H1 (cell line): ENCODE measurements around the gene AMT. TPM values are rescaled to one million over a fixed set of nuclear protein-coding genes. Genes with fewer than 3 reads are reported as not detected.

ENCODE experiments used
- GABPA ChIP-seq: IDR thresholded peaks from 2 replicates; pipeline ENCODE4 v1.6.1; 2011; ENCODE audit warnings: mild to moderate bottlenecking, low read length, moderate library complexity, borderline replicate concordance; ENCODE audit not compliant: insufficient read depth
- RAD21 ChIP-seq, 2 experiments: IDR thresholded peaks in 1 of 2; conservative IDR thresholded peaks in 1 of 2; 2 replicates each; pipeline ENCODE4 v1.6.1; 2011; ENCODE audit warnings: low read depth in 2 of 2, low read length in 2 of 2, improper control_type of control experiment in 1 of 2, inconsistent platforms in 1 of 2, mild to moderate bottlenecking in 1 of 2, moderate library complexity in 1 of 2
- TCF12 ChIP-seq: IDR thresholded peaks from 2 replicates; pipeline ENCODE4 v1.6.1; 2011; ENCODE audit warnings: low read depth, mild to moderate bottlenecking, low read length
- polyA plus RNA-seq, 7 experiments: library from polyadenylated mRNA; depleted of rRNA in 3 of 7; stranded (reverse) in 5 of 7; unstranded in 2 of 7; fragments of >200 nt in 5 of 7; fragments of 200-250 nt in 2 of 7; gene quantifications; 1 replicate in 5 of 7; 2 replicates in 1 of 7; 4 replicates in 1 of 7; pipeline versions ENCODE4 v1.2.1 to v1.2.3, GENCODE V29; 2011 to 2013; ENCODE audit warnings: missing spikeins in 2 of 7, mixed read lengths in 2 of 7
- total RNA-seq: library from RNA; stranded (reverse); fragmentation: NEBNext Ultra II Directional; extraction: Animal tissue kit (Norgen Biotek cat#: 25700); gene quantifications from 2 replicates; pipeline ENCODE4 v1.2.1, GENCODE V29; 2021

Gene AMT
- total and polyA plus RNA-seq, 2 of the 8 experiments (the other 6 are each of a cell fraction or from before 2014, with no cell fraction given) = 46.5 to 92.4 TPM

- no peak for TF ChIP-seq GABPA
- TF ChIP-seq RAD21 (IDR thresholded peaks at IDR 0.05 in 1 of 2, conservative IDR thresholded peaks at IDR 0.05 in 1 of 2; ENCODE audit: low read depth in 2 of 2, low read length in 2 of 2) = no peak
- no peak for TF ChIP-seq TCF12
Measured at GRCh38 chr3:49424816-49425215, 2.5 kb upstream of the AMT start (continued).
